GM19240 (cell line): Measurements from ENCODE around the gene RASEF.

Experiments used
- DNase-seq: peaks from one replicate; pipeline ENCODE4 v3.0.0; 2011; ENCODE audit warnings: low spot score; ENCODE audit not compliant: insufficient read length

Gene RASEF

DNA sequence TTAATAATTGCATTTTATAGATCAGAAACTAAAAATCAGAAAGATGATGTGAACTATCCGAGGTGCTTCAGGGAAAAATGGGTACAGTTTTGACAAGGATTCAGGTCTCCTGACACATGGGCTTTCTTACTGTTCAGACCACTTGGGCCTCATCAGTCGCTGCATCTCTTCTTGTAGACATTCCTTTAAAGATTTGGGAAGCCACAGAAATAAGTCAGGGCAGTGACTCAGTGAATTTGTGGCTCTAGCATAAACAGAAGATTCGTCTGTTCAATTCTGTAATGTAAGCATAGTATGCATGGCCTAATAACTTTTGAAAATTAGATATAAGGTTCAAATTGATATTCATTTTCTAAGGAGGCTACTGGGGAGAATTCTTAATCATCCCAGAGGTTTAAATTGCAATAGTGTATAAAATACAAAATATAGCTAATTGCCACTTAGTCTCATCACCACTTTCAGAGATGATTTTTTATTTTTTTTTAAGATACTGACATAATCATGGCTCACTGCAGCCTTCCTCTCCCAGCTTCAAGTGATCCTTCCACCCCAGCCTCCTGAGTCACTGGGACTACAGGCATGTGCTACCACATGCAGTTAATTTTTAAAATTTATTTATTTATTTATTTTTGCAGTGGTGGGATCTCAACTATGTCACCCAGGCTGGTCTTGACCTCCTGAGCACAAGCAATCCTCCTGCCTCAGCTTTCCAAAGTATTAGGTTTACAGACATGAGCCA lies 48.9 kb downstream of the RASEF start:
- DNase-seq = no peak

DNA sequence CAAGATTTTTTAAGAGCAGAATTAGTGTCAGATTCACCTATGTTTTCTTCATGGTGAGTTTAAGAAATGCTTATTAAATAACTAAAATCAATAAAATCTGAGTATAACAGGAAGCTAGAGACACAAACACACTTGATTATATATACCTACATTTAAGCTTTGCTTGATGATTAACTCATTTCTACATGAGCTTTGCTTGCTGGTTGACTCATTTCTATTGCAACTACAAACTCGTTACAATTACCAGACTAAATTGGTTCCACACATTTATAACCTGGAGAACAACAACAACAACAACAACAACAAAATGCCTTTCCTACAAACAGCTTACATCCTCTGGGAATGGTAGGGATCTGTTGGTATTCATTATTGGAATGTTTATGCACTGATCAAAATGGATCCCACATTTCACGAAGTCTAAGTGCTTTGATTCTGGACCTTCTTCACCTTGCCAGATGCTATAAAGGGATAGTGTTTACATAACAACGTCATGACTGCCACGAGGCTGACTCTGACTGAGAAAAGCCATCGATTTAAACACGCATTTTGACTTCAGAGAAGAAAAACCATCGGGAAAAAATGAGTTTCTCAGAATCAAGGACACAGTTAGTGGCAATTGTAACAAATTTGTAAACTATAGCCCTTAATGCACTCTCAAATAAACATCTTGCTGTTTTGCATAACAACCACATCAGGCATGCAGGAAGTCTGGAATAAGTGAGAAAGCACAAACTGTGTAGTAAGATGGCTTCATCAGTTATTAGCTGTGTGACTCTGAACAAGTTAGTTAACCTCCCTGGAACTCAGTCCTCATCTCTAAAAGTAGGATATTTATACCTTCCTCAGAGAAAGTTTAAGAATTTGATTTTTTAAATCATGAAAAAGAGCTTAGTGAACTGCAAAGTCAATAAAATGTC lies 49.8 kb downstream of the RASEF start:
- no peak for DNase-seq

DNA sequence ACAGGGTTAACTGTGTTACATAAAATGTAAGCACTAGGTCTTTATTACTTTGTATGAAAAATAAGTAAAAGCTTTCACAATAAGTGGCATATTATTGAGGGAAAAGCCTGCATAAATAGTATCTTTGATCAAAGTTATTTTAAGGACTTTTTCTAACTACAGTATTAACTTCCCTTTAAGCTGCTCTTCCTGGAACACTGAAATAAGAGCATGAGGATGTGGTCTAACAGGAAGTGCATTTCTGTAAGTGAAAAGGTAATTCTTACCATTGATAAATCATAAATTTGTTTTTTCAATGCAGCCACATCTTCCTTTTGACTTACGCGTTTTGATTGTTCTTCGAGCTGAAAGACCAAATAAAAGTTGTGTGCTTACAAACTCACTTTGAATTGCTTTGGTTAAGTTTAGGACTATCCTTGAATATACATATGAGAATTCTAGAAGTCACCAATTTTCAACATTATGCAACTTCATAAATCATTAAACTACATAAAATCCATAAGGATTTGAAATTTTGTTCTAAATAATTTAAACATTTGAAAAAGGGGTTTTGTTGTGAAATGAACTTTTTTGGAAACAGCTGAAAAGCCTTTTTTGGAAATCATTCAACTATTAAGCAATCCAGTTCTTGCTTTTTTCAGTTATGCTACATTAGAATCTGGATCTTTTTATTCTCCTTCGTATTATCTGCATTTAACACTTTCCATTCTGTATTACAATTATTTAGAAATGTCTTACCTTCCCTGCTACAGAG lies 50.6 kb downstream of the RASEF start:
- DNase-seq = no peak

DNA sequence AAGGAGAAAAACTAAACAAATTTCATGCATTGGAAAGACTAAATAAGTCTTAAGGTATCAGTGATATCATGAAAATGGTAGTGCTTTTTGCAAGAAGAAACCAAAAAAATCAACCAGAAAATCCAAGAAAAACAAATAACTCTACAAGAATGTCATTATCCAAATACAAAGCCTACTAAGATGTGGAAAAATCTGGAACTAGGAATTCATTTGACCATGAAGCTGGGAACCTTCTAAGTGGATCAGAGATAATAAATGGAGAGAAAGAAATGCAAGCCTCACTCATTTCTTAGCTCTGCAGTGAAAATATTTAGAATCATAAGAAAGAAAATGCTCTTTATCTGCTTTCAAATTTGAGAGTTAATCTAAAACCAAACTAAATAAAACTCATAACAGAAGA lies 51.3 kb downstream of the RASEF start:
- DNase-seq = no peak

DNA sequence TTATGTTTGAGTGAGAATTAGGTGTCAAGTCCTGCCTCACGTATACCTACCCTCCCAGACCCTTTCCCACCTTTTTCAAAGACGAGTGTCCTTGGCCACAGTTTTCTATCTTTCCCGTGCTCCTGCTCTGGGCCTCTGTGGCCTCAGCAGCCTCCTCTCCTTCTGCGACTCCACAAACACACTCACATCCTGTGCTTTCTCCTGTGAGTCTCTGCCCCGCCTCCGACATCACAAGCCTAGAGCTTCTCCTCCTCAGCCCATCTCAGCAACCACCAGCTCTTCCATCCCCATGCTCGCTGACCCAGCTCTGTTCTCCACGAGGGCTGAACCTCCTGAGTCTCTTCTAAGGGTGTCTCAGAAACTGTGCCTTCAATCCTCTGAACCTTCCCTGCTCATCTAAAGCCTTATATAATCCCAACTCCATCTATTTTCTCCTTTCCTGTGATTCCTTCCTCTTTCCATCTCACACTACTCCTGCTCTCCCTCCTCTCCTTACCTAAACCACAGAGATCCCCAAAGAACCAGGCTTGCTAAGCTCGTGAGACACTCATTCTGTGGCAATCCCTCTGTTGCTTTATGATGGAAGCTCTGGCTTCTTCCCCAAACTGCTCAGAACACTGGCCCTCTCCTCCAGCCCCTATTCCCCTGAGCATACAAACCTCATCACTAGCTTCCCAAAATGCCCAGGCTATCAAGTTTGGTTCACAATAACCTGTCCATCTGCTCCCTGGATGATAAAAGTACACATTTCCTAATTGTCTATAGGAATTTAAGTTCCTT lies 55.2 kb downstream of the RASEF start:
- no peak for DNase-seq

DNA sequence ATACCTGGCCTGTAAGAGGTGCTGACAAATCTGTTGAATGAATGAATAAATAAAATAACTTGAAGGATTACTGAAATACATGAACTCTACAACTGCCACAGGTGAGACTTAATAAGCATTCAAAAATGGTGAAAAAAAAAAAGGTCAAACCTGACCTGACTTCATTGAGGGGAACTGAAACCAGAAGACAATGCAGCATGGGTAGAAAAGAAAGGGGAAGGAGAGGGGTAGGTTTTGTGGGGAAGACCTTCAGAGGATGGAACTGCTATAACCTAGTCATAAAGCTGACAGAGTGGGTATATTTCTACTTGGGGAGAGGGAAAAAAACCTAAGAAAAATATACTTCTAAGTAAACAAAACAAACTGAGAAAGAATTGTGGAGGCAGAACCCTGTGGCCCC lies 56.6 kb downstream of the RASEF start:
- no peak for DNase-seq

DNA sequence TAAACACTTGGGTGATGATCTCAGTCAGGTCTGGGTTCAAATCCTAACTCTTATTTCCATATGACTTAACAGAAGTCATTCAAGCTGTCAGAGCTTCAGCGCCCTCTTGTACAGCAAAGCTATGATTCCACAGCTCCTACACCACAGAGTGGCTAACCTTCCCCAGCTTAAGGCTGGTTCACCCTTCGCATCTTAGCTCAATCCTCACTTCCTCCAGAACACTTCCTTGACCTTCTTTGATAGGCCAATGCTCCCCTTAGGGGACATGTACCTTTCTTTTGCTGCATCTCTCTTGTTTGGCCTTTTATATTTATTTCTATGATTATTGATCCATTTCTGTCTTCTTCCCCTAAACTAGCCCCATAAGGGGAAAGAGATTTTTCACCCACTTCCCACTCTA lies 57.0 kb downstream of the RASEF start:
- no peak for DNase-seq

DNA sequence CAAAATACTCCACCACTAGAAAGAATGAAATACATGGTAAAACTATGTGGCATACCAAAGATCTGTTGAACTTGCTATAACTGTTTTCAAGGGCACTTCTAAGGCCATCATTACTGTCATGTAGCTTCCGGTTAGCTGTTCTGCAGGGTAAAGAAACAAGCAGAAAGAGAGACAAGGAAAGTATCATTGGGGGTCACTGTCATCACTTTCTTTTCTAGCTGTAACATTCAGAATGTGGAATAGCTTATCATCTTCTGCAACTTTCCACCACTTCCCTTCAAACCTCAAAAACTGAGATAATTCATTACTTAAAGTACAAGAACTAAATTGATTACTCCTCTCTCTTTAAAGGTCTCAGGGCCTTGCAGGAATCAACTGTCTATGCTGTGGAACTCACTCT lies 57.6 kb downstream of the RASEF start:
- DNase-seq = no peak

DNA sequence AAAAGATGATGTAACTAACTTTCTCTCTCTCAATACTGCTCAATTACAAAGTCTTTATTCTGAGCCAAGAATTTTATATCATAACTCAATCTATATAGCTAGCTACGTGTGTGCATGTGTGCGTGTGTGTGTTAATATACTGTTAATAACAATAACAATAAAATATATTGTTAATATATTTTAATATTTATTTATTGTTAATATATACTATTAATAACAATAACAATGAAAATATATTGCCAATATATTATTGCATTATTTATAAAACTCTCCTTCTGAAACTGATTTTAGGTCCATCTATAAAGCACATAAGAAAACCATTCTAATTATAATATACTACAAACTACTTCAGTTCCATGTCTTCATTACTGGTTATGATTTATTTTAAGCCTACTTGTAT lies 60.6 kb downstream of the RASEF start:
- DNase-seq = no peak

DNA sequence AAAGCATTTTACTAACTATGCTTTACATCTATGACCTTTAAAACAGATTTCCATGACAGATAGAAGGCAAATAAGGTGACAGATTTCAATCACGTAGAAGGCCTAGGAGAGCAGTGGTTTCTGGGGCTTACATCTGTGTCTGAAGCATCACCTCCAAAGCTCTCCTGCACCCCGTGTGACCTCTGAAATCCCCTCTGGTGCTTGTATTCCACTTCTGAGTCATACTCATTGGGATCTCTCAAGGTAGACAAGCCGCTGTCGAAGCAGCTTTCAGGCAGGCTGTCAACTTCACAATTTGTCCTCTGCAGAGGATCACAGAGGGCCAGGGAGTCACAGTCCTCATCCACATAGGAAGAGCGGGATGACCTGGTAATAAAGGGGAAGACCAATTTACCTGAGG lies 62.2 kb downstream of the RASEF start:
- DNase-seq = no peak

DNA sequence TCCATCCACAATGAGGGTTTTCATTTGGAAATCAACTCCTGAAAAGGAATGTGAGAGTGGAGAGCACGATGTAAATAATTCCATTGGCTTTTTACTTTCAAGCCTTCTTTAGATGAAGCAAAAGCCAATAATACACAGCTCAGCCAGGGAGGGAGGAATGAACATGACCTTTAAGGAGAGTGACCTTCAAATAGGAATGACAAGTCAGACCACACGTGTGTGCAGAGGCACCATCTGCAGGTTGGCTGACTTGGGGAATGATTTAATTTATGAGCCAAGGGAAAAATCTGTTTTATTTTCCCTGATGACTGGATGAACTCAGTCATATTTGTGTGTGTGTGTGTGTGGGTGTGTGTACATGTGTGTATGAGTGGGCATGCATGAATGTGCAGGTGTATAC lies 64.5 kb downstream of the RASEF start:
- DNase-seq = no peak

DNA sequence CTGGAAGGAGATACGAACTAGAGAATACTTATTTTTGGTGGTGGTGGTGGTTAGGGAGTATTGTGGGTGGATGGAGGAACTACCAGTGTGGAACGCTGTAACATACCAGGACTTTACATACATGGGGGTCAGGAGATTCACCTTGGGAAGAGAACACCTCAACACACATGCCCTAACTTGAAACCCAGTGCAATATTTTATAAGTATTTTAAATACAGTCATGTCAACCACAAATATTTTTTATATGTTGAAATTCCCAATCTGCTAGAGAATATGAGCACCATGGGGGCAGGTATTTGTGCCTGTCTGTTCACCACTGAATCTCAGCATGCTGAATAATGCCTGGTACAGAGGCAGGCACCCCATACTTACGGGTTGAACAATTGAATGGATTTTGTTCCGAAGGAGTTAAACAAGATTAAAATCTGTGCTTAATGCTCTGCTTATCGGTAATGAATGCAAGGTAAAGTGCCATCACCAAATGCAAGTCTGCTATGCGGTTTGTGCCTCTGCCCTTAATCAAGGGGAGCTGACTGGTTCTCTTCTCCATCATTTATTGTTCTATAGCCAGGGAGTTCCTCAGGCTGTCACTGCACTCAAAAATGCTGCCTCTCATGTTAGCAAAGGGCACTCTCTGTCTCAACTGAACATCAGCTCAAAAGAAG lies 65.3 kb downstream of the RASEF start:
- DNase-seq = no peak

DNA sequence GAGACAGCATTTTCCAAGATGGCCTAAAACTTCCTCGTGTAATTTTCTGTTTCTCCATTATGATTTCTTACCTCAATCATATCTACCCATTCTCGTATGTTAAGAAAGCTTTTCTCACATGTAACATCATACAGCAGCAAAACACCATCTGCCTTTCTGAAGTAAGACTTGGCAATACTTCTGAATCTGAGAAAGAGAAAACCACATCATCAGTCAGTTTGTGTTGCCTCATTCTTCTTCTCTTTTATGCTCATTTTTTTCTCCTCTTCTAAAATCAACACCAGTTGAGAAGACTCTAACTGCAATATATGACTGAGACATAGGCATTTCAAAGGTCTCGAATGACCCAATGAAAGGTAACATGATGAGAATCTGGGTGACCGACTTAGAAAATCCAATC lies 66.0 kb downstream of the RASEF start:
- DNase-seq = no peak

DNA sequence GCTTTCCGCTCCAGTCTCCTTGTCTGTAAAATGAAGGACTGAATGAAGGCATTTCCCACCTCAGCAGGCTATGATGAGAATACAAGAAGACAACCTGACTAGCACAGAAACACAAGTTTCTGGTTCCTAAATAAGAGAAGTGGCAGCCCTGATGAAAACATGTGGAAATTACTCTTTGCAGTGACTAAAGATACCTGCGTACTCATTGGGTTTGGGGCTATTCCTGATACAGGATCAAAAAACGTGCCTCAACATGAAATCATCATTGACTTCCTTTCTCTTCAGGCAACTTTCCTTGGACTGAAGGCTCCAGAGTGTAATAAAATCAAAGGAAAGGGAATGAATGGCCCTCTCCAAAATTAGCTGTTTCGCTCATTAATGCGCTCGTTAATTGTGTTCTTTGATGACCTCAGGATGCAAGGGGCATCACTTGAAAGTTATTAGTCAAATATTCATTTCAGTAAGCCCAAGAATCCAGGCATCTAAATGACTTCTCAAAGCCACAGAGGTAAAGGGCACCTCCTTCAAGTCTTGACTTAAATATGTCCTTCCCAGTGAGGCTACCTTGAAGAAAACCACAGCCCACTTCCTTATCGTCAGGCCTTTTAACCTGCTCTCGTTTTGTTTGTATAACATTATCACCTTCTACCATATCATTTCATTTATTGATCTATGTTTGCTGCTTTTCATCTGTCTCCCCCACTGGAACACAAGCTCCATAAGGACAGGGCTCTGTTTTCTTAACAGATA lies 68.9 kb downstream of the RASEF start:
- no peak for DNase-seq

DNA sequence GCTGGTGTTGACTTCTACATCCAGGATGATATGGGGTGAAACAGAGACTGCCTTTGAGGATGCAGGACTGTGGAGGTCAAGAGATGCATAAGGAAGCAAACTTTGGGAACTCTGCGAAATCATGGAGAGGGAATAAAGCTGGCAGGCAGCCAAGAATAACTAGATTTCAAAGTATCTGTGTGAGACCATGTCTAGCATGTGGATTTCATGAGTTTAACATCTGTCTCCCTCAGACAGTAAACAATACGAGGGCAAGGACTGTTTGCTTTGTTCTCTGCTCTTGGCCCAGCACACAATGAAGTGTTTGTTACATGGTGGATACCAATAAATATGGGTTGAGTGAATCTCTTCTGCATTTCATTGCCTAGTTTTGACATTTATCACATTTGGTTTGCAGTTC lies 71.3 kb downstream of the RASEF start:
- no peak for DNase-seq

DNA sequence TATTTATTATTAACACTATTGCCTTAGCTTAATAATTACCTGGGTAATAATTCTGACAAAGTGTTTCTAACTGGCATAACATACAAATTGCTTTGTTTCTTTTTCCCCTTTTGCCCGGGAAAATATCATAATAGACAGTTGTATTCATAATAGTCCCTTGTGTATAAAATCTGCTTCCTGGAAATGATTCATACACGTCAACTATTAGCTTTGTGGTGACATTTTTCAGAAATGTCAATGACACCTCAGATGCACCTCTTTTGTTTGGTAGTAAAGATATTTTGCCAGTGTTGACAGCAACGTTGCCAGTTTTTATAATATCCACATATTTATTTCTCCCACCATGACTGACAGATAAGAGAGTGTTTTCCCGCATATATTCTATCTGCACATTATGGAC lies 73.0 kb downstream of the RASEF start:
- no peak for DNase-seq

DNA sequence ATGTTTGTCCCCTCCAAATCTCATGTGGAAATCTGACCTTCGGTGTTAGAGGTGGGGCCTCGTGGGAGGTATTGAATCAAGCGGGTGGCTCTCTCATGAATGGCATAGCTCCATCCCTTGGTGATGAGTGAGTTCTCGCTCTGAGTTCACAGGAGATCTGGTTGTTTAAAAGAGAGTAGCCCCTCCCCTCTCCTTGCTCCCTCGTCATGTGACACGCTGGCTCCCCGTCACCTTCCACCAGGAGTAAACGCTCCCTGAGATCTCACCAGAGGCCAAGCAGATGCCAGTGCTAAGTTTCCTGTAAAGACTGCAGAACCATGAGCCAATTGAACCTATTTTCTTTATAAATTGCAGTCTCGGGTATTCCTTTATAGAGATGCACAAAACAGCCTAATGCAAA lies 74.5 kb downstream of the RASEF start:
- no peak for DNase-seq

DNA sequence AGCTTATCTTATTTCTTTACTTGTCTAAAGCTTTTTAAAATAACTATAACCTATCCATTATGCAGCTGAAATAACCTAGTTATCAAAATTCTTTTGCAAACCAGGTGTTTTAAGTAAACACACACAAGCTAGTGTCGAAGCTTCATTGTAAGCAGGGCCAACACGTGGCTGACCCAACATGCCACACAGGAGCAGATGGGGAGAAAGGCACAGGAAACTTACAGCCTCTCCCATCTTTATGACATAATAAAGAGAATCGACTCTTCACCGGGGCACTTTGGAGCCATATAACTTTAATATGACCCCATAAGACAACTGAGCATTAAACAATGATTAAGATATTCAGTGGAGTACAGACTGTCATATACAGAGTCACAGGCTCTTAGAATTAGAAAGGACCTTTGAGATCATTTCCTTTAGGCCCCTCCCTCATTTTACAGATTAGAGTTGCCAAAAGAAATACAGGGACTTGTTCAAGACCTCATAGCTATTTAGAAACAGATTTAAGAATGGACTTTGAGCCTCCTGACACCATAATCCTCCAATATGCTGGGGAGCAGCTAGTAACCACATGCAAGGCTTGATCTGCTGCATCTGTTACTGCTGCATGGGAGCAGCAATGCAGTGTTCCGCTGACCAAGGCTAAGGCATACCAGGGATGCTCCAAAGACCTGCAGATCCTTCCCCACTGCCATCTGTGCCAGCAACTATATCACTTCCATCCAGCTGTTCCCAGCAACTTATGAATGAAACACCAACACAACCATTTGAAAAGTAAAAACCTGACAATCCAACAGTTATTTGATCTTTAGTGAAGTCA lies 75.4 kb downstream of the RASEF start:
- no peak for DNase-seq

DNA sequence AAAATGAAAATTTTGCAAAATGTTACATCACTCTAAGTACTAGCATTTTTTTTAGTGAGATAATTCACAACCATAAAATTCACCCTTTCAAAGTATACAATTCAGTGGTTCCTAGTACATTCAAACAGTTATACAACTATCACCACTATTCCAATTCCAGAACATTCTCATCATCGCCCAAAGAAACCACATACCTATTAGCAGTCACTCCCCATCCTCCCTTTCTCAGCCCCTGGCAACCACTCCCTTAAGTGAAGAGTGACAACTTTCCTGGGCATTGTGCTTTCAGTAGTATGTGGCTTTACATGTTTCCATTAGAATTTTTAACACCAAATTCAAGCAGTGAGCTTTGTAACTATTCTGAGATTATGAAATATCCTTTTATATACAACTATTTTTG lies 81.4 kb downstream of the RASEF start:
- DNase-seq = no peak
